Upper lobe of left lung (tissue), 6 donors: ENCODE measurements around the gene PMIS2. TPM values are rescaled to one million over a fixed set of nuclear protein-coding genes. Genes with fewer than 3 reads are reported as not detected.

Experiments used
- ATAC-seq, 2 donors: fragments of 200-7000 bp; cut with Tn5 transposase; one replicate each; pipeline ENCODE4 v1.9.1; 2022; ENCODE audit warnings: mild to moderate bottlenecking in 2 of 2, moderate library complexity in 2 of 2; ENCODE audit not compliant: low FRiP score in 2 of 2
- DNase-seq, 2 donors: peaks; one replicate each; pipeline ENCODE4 v3.0.0-alpha.2; 2019 to 2020
- H3K27ac ChIP-seq, 4 donors: fragments of 200-600 bp; sonication (generic); one replicate each; pipeline ENCODE4 v1.5.1; 2016 to 2019
- H3K27me3 ChIP-seq, 4 donors: fragments of 200-600 bp; sonication (generic); one replicate each; pipeline ENCODE4 v1.5.1; 2017 to 2019
- H3K36me3 ChIP-seq, 4 donors: fragments of 200-600 bp; sonication (generic); one replicate each; pipeline ENCODE4 v1.5.1; 2016 to 2019
- H3K4me1 ChIP-seq, 4 donors: fragments of 200-600 bp; sonication (generic); one replicate each; pipeline ENCODE4 v1.5.1; 2018 to 2019
- H3K4me3 ChIP-seq, 4 donors: fragments of 200-600 bp; sonication (generic); one replicate each; pipeline ENCODE4 v1.5.1; 2017 to 2019; ENCODE audit warnings: mild to moderate bottlenecking in 2 of 4, moderate library complexity in 1 of 4
- H3K9me3 ChIP-seq, 4 donors: fragments of 200-600 bp; sonication (generic); one replicate each; pipeline ENCODE4 v1.5.1; 2018 to 2019
- EP300 ChIP-seq, 4 donors: sonication (generic); formaldehyde crosslinking; IDR thresholded peaks; one replicate each; pipeline ENCODE4 v1.5.1; 2017; ENCODE audit warnings: antibody characterized with exemption in 4 of 4, control low read depth in 2 of 4
- POLR2A ChIP-seq, 4 donors: fragments of 450-650 bp; IDR thresholded peaks; one replicate each; pipeline ENCODE4 v1.5.1; 2016 to 2017; ENCODE audit warnings: antibody characterized with exemption in 4 of 4, mild to moderate bottlenecking in 2 of 4
- POLR2AphosphoS5 ChIP-seq, 2 donors: sonication (generic); formaldehyde crosslinking; IDR thresholded peaks; one replicate each; pipeline ENCODE4 v1.5.1; 2017; ENCODE audit warnings: antibody characterized with exemption in 2 of 2
- WGBS, 2 donors: methylation state at CpG; one replicate each; pipeline ENCODE4 v1.1.5; 2017 to 2018; 5-methylcytosine and 5-hydroxymethylcytosine counted together
- total RNA-seq, 6 donors: library from RNA; depleted of rRNA in 4 of 6; stranded (reverse); fragments of >200 nt in 4 of 6; gene quantifications; one replicate each; pipeline versions ENCODE4 v1.1.0 to v1.2.1, GENCODE V29; 2016 to 2021
- TF ChIP-seq, protein P1 (sequence below), 6 experiments: fragments of 450-650 bp in 4 of 6; fragments of 200-600 bp in 2 of 6; sonication (generic) in 2 of 6; IDR thresholded peaks; one replicate each; pipeline ENCODE4 v1.5.1; 2016 to 2019; ENCODE audit warnings: antibody characterized with exemption in 6 of 6
- donor health status: DM: no; HTN: no; CAD: no; lungs with moderate emphysema.
- donor health status: DM: no; HTN: yes; CAD: no; lungs with severe emphysema.

PMIS2 gene
- total RNA-seq, 6 donors from 2014 or later: not detected

GRCh38 chr19:35559281-35559659 lies 26.7 kb upstream of the PMIS2 start:
- Histone ChIP-seq H3K36me3 (no peaks in the 10 kb centered on the region), H3K27ac (no peak overlapping the region), H3K4me3 (no peak overlapping the region), H3K27me3 (peaks cover 0 to 18% (median 7%) of the 10 kb centered on the region in 4 donors), H3K4me1 (peaks cover 5 to 14% (median 12%) of the 10 kb centered on the region in 4 donors), H3K9me3 (no peaks in the 10 kb centered on the region)
- 52 to 56% methylated on average over 10 to 11 of the region's 11 CpGs for WGBS, 2 donors
- ATAC-seq (no peak), DNase-seq (no peak)
- TF ChIP-seq EP300 (IDR thresholded peaks at IDR 0.05) (no peak), POLR2A (IDR thresholded peaks at IDR 0.05) (no peak), POLR2AphosphoS5 (IDR thresholded peaks at IDR 0.05) (no peak)
- TF ChIP-seq, protein P1, sequence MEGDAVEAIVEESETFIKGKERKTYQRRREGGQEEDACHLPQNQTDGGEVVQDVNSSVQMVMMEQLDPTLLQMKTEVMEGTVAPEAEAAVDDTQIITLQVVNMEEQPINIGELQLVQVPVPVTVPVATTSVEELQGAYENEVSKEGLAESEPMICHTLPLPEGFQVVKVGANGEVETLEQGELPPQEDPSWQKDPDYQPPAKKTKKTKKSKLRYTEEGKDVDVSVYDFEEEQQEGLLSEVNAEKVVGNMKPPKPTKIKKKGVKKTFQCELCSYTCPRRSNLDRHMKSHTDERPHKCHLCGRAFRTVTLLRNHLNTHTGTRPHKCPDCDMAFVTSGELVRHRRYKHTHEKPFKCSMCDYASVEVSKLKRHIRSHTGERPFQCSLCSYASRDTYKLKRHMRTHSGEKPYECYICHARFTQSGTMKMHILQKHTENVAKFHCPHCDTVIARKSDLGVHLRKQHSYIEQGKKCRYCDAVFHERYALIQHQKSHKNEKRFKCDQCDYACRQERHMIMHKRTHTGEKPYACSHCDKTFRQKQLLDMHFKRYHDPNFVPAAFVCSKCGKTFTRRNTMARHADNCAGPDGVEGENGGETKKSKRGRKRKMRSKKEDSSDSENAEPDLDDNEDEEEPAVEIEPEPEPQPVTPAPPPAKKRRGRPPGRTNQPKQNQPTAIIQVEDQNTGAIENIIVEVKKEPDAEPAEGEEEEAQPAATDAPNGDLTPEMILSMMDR (IDR thresholded peaks at IDR 0.05): no peak

- TF ChIP-seq, protein P1 (IDR thresholded peaks at IDR 0.05): no peak
- TF ChIP-seq EP300 (IDR thresholded peaks at IDR 0.05): no peak
- TF ChIP-seq POLR2AphosphoS5 (IDR thresholded peaks at IDR 0.05): no peak
- no peak for TF ChIP-seq POLR2A (IDR thresholded peaks at IDR 0.05)
- no peak overlapping the region for H3K27ac ChIP-seq
- H3K9me3 ChIP-seq: no peaks in the 10 kb centered on the region
- H3K36me3 ChIP-seq: no peaks in the 10 kb centered on the region
- DNase-seq: no peak
- H3K4me1 ChIP-seq: peaks cover 5 to 14% (median 12%) of the 10 kb centered on the region in 4 donors
- no peak overlapping the region for H3K4me3 ChIP-seq
- 89% methylated on average over 22 to 23 of the region's 23 CpGs for WGBS, 2 donors
- ATAC-seq: no peak
- peaks cover 0 to 18% (median 7%) of the 10 kb centered on the region in 4 donors for H3K27me3 ChIP-seq
Observed at GRCh38 chr19:35559781-35560180, 26.2 kb upstream of the PMIS2 start.

DNA sequence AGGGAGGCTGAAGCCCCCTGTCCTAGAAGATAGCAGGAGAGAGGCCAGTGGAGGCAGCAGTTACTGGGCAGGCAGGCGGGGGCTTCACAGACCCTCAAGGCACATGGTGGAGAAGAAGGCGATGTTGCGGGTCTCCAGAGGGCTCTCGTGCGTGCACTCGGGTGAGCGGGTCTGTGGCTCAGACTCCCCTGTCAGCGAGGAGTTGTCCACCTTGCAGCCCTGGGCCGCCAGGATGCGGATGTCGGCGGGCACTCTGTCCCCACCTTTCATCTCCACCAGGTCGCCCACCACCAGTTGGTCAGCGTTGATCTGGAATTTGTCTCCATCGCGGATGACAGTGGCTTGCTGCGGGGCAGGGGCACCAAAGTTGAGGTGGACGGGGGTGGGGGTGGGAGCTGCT lies 25.7 kb upstream of the PMIS2 start:
- TF ChIP-seq EP300 (IDR thresholded peaks at IDR 0.05) (no peak), POLR2AphosphoS5 (IDR thresholded peaks at IDR 0.05) (no peak), POLR2A (IDR thresholded peaks at IDR 0.05) (no peak)
- TF ChIP-seq, protein P1 (IDR thresholded peaks at IDR 0.05): no peak
- Histone ChIP-seq H3K9me3 (no peaks in the 10 kb centered on the region), H3K4me3 (no peak overlapping the region), H3K27ac (no peak overlapping the region), H3K4me1 (peaks cover 5 to 14% (median 12%) of the 10 kb centered on the region in 4 donors), H3K27me3 (peaks cover 0 to 18% (median 7%) of the 10 kb centered on the region in 4 donors), H3K36me3 (no peaks in the 10 kb centered on the region)
- no peak for ATAC-seq
- no peak for DNase-seq
- WGBS, 2 donors: 89 to 92% methylated on average over 6 to 17 of the region's 18 CpGs

DNA sequence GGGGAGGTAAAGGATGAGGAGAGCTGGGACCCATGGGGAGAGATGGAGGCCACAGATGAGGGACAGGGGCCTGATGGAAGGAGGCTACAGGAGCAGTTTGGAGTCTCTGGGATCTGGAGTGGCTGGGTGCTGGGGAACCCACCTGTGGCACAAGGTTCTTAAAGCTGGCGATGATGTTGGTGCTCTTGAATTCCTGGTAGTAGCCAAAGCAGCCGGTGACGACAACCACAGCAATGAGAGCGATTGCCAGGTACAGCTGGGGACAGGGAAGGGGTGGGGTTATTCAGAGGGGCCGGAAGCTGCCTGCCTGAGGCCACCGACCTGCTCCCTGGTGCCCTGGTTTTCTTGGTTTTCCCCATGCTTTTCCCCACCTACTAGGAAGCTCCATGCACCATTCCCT lies 25.3 kb upstream of the PMIS2 start:
- H3K4me1 ChIP-seq: peaks cover 5 to 14% (median 12%) of the 10 kb centered on the region in 4 donors
- DNase-seq (no peak), ATAC-seq (no peak)
- no peak overlapping the region for H3K4me3 ChIP-seq
- TF ChIP-seq, protein P1 (IDR thresholded peaks at IDR 0.05): no peak
- TF ChIP-seq EP300 (IDR thresholded peaks at IDR 0.05) (no peak), POLR2A (IDR thresholded peaks at IDR 0.05) (no peak), POLR2AphosphoS5 (IDR thresholded peaks at IDR 0.05) (no peak)
- no peak overlapping the region for H3K27ac ChIP-seq
- H3K9me3 ChIP-seq: no peaks in the 10 kb centered on the region
- WGBS, 2 donors: 60 to 71% methylated on average over 4 to 6 of the region's 6 CpGs
- H3K27me3 ChIP-seq: peaks cover 0 to 18% (median 7%) of the 10 kb centered on the region in 4 donors
- no peaks in the 10 kb centered on the region for H3K36me3 ChIP-seq

DNA sequence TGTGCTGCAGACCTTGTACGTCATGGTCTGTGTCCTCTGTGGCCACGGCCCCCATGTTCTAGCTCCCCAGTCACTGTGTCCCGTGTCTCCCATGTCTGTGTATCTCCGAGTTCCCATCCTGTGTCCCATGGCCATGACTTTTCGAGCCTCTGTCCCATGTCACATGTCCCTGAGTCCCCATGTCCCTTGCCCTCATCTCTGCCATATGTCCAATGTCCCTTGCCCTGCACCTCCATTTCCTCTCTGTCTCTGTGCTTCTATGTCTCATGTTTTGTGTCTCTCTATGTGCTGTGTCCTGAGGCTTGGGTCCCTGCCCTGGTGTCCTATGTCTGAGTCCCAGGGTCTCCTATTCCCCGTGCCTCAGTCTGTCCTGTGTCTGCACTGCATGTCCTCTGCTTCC lies 24.5 kb upstream of the PMIS2 start:
- TF ChIP-seq, protein P1 (IDR thresholded peaks at IDR 0.05): no peak
- TF ChIP-seq POLR2AphosphoS5 (IDR thresholded peaks at IDR 0.05) (no peak), EP300 (IDR thresholded peaks at IDR 0.05) (no peak), POLR2A (IDR thresholded peaks at IDR 0.05) (no peak)
- H3K4me1 ChIP-seq: peaks cover 5 to 14% (median 12%) of the 10 kb centered on the region in 4 donors
- WGBS, 2 donors: 76 to 89% methylated on average over 6 of the region's 6 CpGs
- H3K27ac ChIP-seq: no peak overlapping the region
- no peaks in the 10 kb centered on the region for H3K36me3 ChIP-seq
- ATAC-seq (no peak), DNase-seq (no peak)
- H3K9me3 ChIP-seq: no peaks in the 10 kb centered on the region
- H3K27me3 ChIP-seq: peaks cover 0 to 18% (median 7%) of the 10 kb centered on the region in 4 donors
- no peak overlapping the region for H3K4me3 ChIP-seq
